Measurements from ENCODE around the gene TMEM234. TPM values are rescaled to one million over a fixed set of nuclear protein-coding genes. Genes with fewer than 3 reads are reported as not detected.

Gene TMEM234
- total and polyA plus RNA-seq, 2 donors from 2014 or later, result 20.5 to 39.4 TPM

DNA sequence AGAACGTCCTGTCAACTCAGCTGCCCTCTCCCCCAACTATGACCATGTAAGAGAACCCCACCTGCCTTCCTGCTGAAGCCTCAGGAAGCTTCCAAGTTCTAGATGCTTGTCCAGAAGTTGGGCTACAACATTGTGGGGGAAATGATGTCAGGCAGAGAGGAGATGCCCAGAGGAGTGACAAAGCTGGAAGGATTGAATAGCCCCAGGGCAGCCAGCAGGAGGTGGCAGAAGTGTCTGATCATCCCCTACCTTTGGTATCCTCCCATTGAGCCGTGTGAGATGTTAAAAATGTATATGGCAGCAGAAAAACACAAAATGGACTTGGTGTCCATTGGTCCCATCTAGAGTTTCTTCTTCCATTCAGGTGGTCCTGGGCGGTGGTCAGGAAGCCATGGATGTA, 6.6 kb upstream of the TMEM234 start:
- Histone ChIP-seq H3K9ac (ENCODE audit: low read length in 3 of 3) (no peak overlapping the region), H3K4me3 (ENCODE audit: low read length in 3 of 3) (no peak overlapping the region), H3K27me3 (ENCODE audit: control insufficient read depth, insufficient read depth, low read length) (no peaks in the 10 kb centered on the region), H3K36me3 (ENCODE audit: control insufficient read depth in 2 of 3, insufficient read depth in 3 of 3, low read length in 3 of 3) (peaks cover 2 to 37% (median 31%) of the 10 kb centered on the region in 3 donors), H3K4me1 (ENCODE audit: control insufficient read depth in 2 of 3, insufficient read depth in 2 of 3, low read depth in 1 of 3, low read length in 3 of 3) (peaks cover 0 to 3% (median 0%) of the 10 kb centered on the region in 3 donors), H3K27ac (ENCODE audit: low read depth in 2 of 2, low read length in 2 of 2) (no peak overlapping the region), H3K9me3 (ENCODE audit: control insufficient read depth in 2 of 3, insufficient read depth in 1 of 3, low read length in 3 of 3) (no peaks in the 10 kb centered on the region)
- no peak for TF ChIP-seq CTCF (IDR thresholded peaks at IDR 0.05; ENCODE audit: borderline replicate concordance, extremely low read depth, insufficient read depth)
- DNase-seq, result no peak
- intact Hi-C loops (cut with DNase I), result no loop called here
- FAIRE-seq, result no peak

DNA sequence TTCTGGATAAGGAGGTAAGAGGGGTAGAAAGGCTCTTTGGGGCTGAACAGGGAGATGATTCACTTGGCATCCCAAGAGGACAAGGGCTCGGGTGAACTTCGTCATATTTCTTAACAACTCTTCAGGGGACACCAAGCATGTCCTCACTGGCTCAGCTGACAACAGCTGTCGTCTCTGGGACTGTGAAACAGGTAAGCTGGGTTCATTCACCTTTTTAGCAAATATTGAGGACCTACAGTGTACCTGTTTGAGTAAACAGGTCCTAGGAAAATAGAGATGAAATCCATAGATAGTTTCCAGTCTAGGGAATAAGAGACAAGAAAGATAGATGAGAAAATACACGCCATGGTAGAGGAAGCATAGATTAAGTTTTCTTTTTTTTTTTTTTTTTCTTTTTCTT, 2.1 kb upstream of the TMEM234 start:
- intact Hi-C loops (cut with DNase I), result no loop called here
- Histone ChIP-seq H3K9ac (ENCODE audit: low read length in 3 of 3) (no peak overlapping the region), H3K9me3 (ENCODE audit: control insufficient read depth in 2 of 3, insufficient read depth in 1 of 3, low read length in 3 of 3) (no peaks in the 10 kb centered on the region), H3K27me3 (ENCODE audit: control insufficient read depth, insufficient read depth, low read length) (no peaks in the 10 kb centered on the region), H3K4me1 (ENCODE audit: control insufficient read depth in 2 of 3, insufficient read depth in 2 of 3, low read depth in 1 of 3, low read length in 3 of 3) (peaks cover 6 to 28% (median 22%) of the 10 kb centered on the region in 3 donors), H3K4me3 (ENCODE audit: low read length in 3 of 3) (no peak overlapping the region), H3K27ac (ENCODE audit: low read depth in 2 of 2, low read length in 2 of 2) (no peak overlapping the region), H3K36me3 (ENCODE audit: control insufficient read depth in 2 of 3, insufficient read depth in 3 of 3, low read length in 3 of 3) (peaks cover 4 to 29% (median 25%) of the 10 kb centered on the region in 3 donors)
- no peak for DNase-seq
- no peak for TF ChIP-seq CTCF (IDR thresholded peaks at IDR 0.05; ENCODE audit: borderline replicate concordance, extremely low read depth, insufficient read depth)
- FAIRE-seq, result no peak

DNA sequence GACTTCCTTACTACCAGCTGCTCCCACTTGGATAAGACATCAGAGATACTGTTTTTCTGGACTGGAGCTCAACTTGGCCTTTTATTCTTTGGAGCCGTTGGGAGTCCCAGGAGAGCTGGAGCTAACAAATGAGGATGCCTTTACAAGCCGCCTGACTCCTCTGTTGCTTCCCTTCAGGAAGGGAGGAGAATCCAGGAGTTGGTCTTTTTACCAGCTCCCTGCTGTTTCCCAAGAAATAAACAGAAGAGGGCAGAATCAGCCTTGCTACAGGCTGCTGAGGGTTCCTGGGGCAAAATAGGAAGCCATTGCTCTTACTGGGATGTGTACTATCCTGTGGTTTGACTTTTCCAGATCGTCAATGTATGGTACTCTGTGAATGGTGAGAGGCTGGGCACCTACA, 1.5 kb upstream of the TMEM234 start:
- H3K4me1 ChIP-seq (ENCODE audit: control insufficient read depth in 2 of 3, insufficient read depth in 2 of 3, low read depth in 1 of 3, low read length in 3 of 3), result peaks cover 6 to 28% (median 22%) of the 10 kb centered on the region in 3 donors
- DNase-seq (no peak), FAIRE-seq (no peak)
- peak overlapping the region in 1 of 3 donors; percentile 49 for H3K9ac ChIP-seq (ENCODE audit: low read length in 3 of 3)
- H3K4me3 ChIP-seq (ENCODE audit: low read length in 3 of 3), result no peak overlapping the region
- TF ChIP-seq CTCF (IDR thresholded peaks at IDR 0.05; ENCODE audit: borderline replicate concordance, extremely low read depth, insufficient read depth), result no peak
- no peaks in the 10 kb centered on the region for H3K9me3 ChIP-seq (ENCODE audit: control insufficient read depth in 2 of 3, insufficient read depth in 1 of 3, low read length in 3 of 3)
- intact Hi-C loops (cut with DNase I), result no loop called here
- no peaks in the 10 kb centered on the region for H3K27me3 ChIP-seq (ENCODE audit: control insufficient read depth, insufficient read depth, low read length)
- peaks cover 4 to 25% (median 22%) of the 10 kb centered on the region in 3 donors for H3K36me3 ChIP-seq (ENCODE audit: control insufficient read depth in 2 of 3, insufficient read depth in 3 of 3, low read length in 3 of 3)
- no peak overlapping the region for H3K27ac ChIP-seq (ENCODE audit: low read depth in 2 of 2, low read length in 2 of 2)

- intact Hi-C loops (cut with DNase I), result no loop called here
- Histone ChIP-seq H3K36me3 (ENCODE audit: control insufficient read depth in 2 of 3, insufficient read depth in 3 of 3, low read length in 3 of 3) (peaks cover 4 to 24% (median 20%) of the 10 kb centered on the region in 3 donors), H3K9me3 (ENCODE audit: control insufficient read depth in 2 of 3, insufficient read depth in 1 of 3, low read length in 3 of 3) (no peaks in the 10 kb centered on the region), H3K27me3 (ENCODE audit: control insufficient read depth, insufficient read depth, low read length) (no peaks in the 10 kb centered on the region), H3K4me3 (ENCODE audit: low read length in 3 of 3) (peak overlapping the region; percentile 94 to 99 (median 97)), H3K4me1 (ENCODE audit: control insufficient read depth in 2 of 3, insufficient read depth in 2 of 3, low read depth in 1 of 3, low read length in 3 of 3) (peaks cover 6 to 28% (median 22%) of the 10 kb centered on the region in 3 donors), H3K27ac (ENCODE audit: low read depth in 2 of 2, low read length in 2 of 2) (peak overlapping the region; percentile 20 to 92), H3K9ac (ENCODE audit: low read length in 3 of 3) (peak overlapping the region; percentile 55 to 94 (median 71))
- TF ChIP-seq CTCF (IDR thresholded peaks at IDR 0.05; ENCODE audit: borderline replicate concordance, extremely low read depth, insufficient read depth), result no peak
- FAIRE-seq, result no peak
- no peak for DNase-seq
Measured at GRCh38 chr1:32221581-32221979, 573 bp downstream of the TMEM234 start.
